Measurements from ENCODE around the gene CAMK4. TPM values are rescaled to one million over a fixed set of nuclear protein-coding genes. Genes with fewer than 3 reads are reported as not detected.

CAMK4 gene
- total and polyA plus RNA-seq, 2 of the 8 experiments (the other 6 are each of a cell fraction or from before 2014, with no cell fraction given): 1.8 to 8.3 TPM

DNA sequence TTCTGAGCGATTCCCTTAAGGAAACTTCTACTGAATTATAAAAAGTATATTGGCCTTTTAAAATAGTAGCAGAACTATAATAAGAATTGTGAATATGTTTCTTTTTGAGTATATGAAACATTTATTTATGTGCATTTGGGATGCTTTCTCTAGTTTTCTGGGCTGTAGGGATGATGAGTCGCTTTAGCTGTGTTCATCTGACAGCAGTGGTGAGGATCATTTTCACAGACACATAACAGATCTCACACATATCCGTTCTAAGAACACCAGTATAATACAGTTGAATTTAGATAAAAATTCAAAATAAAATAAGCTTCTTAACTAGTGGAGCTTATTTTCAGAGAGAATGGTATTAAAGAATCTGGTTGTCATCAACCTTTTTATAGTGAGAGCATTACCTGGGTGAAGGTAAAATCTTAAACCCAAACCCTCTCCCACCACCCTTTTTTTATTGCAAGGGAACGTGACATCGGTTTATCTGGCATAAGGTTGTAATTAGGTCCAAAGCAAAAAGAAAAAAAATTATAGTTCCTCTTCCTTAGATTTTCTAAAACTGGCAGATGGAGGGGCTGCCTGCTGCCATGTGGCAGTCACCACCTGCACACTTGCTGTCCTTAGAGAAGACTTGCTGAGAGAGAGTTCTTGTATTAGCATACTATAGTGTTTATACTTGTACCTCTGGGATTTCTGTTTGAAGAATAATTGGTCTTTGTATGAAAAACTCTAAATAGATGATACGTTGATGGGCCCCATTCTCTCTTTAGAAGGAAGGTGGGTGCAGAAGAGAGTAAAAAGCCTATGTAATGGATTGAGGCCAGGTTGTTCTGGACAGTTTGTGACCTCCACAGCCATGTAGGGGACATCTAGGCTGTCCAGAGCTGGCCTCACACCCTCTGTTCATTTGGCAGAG is 86.8 kb downstream of the CAMK4 start:
- Histone ChIP-seq H4K91ac (replicated peaks; ENCODE audit: insufficient read length, low read length) (no peak overlapping the region), H2AFZ (ENCODE audit: low read length) (no peak overlapping the region), H2BK120ac (replicated peaks; ENCODE audit: low read depth, low read length) (no peak overlapping the region), H4K5ac (ENCODE audit: insufficient read length, low read depth, low read length) (no peak overlapping the region), H3K9me3 (ENCODE audit: insufficient read depth in 2 of 2, low read depth in 1 of 2, low read length in 1 of 2) (no peaks in the 10 kb centered on the region), H3K79me1 (ENCODE audit: low read depth, low read length) (no peaks in the 10 kb centered on the region), H3K4me1 (replicated peaks in 1 of 4; ENCODE audit: control insufficient read depth in 3 of 4, insufficient read depth in 4 of 4, low read length in 3 of 4) (peaks cover 2 to 10% (median 6%) of the 10 kb centered on the region in 4 experiments; a peak in 3 of 7 replicates), H4K20me1 (replicated peaks in 1 of 2; ENCODE audit: control insufficient read depth in 1 of 2, insufficient read depth in 2 of 2, low read length in 2 of 2) (no peaks in the 10 kb centered on the region), H2BK12ac (ENCODE audit: low read depth, low read length) (no peak overlapping the region), H2BK15ac (ENCODE audit: low read length) (no peak overlapping the region), H3K4ac (replicated peaks; ENCODE audit: insufficient read length, low read depth, low read length) (no peak overlapping the region), H2AK5ac (ENCODE audit: low read depth, low read length) (no peak overlapping the region), H3K9ac (replicated peaks in 1 of 4; ENCODE audit: extremely low read depth in 1 of 4, low read depth in 3 of 4, low read length in 3 of 4) (no peak overlapping the region), H3K79me2 (ENCODE audit: control insufficient read depth in 1 of 2, insufficient read depth in 2 of 2, low read length in 2 of 2) (no peaks in the 10 kb centered on the region), H3K27me3 (replicated peaks in 1 of 4; ENCODE audit: control insufficient read depth in 3 of 4, extremely low read depth in 1 of 4, insufficient read depth in 3 of 4, low read length in 3 of 4) (no peaks in the 10 kb centered on the region), H3K56ac (replicated peaks; ENCODE audit: insufficient read length, low read depth, low read length) (no peak overlapping the region), H3K23me2 (ENCODE audit: low read depth, low read length) (no peaks in the 10 kb centered on the region), H3K4me3 (ENCODE audit: extremely low read depth in 1 of 4, insufficient read depth in 2 of 4, low read depth in 3 of 4, low read length in 4 of 4) (no peak overlapping the region), H3K18ac (ENCODE audit: extremely low read depth, low read length) (0 out of 2 replicates have a peak overlapping the region, but pooled peaks have one; percentile 39), H2BK5ac (ENCODE audit: low read depth, low read length) (no peak overlapping the region), H3K27ac (ENCODE audit: low read depth, low read length) (no peak overlapping the region), H4K8ac (ENCODE audit: extremely low read depth, insufficient read depth, low read length) (no peak overlapping the region), H3K23ac (ENCODE audit: insufficient read length) (no peak overlapping the region), H3K14ac (ENCODE audit: insufficient read length) (no peak overlapping the region), H3K36me3 (ENCODE audit: control insufficient read depth in 2 of 4, insufficient read depth in 4 of 4, low read length in 3 of 4) (no peaks in the 10 kb centered on the region), H3K4me2 (ENCODE audit: insufficient read depth in 1 of 2, low read depth in 2 of 2, low read length in 2 of 2) (no peak overlapping the region), H2BK20ac (ENCODE audit: low read length) (no peak overlapping the region)
- no peak for DNase-seq (ENCODE audit: low read depth in 1 of 2, low spot score in 2 of 2)
- POLR2A ChIA-PET (ENCODE audit: partially characterized antibody): no interaction called here
- WGBS, 2 experiments (ENCODE audit: extremely low coverage in 1 of 2, insufficient coverage in 1 of 2, insufficient read length in 1 of 2, insufficient replicate concordance in 2 of 2, low coverage in 1 of 2, low lambda C conversion rate in 2 of 2, missing lambda C conversion rate in 1 of 2): 92% methylated on average over 6 of the region's 6 CpGs; no CpG with 5 or more reads in 1 of the 2 experiments
- CTCF ChIA-PET (ENCODE audit: partially characterized antibody): interaction anchor here (1.6 kb wide), 1 partner anchor 32 kb away, joined by 4 read pairs; no protein-coding TSS in a partner anchor
- no peak for FAIRE-seq
- TF ChIP-seq CEBPB (IDR thresholded peaks at IDR 0.05; ENCODE audit: low read depth, low read length) (no peak), SRF (IDR thresholded peaks at IDR 0.05; ENCODE audit: low read depth, low read length) (no peak), CHD2 (IDR thresholded peaks at IDR 0.05; ENCODE audit: low read length) (no peak), BRCA1 (IDR thresholded peaks at IDR 0.05; ENCODE audit: low read depth, low read length) (no peak), RFX5 (IDR thresholded peaks at IDR 0.05; ENCODE audit: borderline replicate concordance, low read depth, low read length) (no peak), BACH1 (IDR thresholded peaks at IDR 0.05; ENCODE audit: low read length) (no peak), SIN3A (conservative IDR thresholded peaks at IDR 0.05 in 1 of 2, IDR thresholded peaks at IDR 0.05 in 1 of 2; ENCODE audit: low read depth in 1 of 2, low read length in 2 of 2) (no peak), TCF12 (IDR thresholded peaks at IDR 0.05; ENCODE audit: low read depth, low read length) (no peak), ZNF274 (IDR thresholded peaks at IDR 0.05; ENCODE audit: borderline replicate concordance, extremely low read depth, low read length) (no peak), EZH2 (IDR thresholded peaks at IDR 0.05; ENCODE audit: low read depth, low read length, severe bottlenecking) (no peak), HDAC6 (IDR thresholded peaks at IDR 0.05; ENCODE audit: low read depth, low read length) (no peak), RNF2 (IDR thresholded peaks at IDR 0.05; ENCODE audit: borderline replicate concordance, low read depth, low read length, missing control alignments, poor library complexity, severe bottlenecking) (no peak)

All from H1 (cell line).